OCI-LY7 (cell line): ENCODE results near the gene CD6.

ENCODE experiments used
- EZH2phosphoT487 ChIP-seq: fragments of 200-600 bp; sonication (generic); IDR thresholded peaks from 2 replicates; pipeline ENCODE4 v1.6.1; 2018; ENCODE audit warnings: low read depth, borderline replicate concordance, mild to moderate bottlenecking, mixed run types, antibody characterized with exemption, low read length, moderate library complexity, mixed read lengths
- TF ChIP-seq, protein P1 (sequence below): fragments of 200-600 bp; sonication (generic); conservative IDR thresholded peaks from 2 replicates; pipeline ENCODE4 v1.5.1; 2014; ENCODE audit warnings: mild to moderate bottlenecking, antibody characterized with exemption, low read length, moderate library complexity, mixed read lengths

DNA sequence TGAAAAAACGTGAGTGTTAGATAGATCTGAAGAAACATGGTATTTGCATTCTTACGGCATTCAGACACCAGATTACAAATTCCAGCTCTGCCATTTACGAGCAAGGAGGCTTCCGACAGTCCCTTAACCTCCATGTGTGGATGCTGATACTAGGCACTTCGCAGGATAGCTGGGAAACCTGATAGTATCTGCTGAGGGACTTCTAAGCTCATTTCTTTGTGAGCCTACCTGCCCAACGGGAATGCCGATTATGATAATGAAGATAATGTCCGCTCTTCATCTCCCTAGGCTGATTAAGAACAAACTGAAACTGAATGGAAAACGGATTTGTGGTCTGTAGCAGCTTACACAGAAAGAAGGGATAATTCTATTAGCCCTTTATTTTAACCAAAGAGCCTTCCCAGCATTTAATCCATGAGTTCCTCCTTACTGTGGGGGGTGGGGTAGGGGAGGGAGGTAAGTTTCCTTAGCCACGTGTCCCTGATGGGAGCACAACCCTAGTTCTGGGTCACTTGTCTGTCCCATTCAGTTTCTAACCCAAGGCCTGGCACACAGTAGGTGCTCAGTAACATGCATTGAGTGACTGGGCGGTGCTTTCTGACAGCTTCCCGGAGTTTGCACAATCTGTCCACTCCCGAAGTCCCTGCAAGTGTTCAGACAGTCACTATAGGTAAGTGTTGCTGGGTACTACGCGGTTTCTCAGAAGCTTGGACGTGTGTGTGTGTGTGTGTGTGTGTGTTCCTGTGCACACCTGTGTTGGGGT, 39.2 kb downstream of the CD6 start:
- TF ChIP-seq, protein P1, sequence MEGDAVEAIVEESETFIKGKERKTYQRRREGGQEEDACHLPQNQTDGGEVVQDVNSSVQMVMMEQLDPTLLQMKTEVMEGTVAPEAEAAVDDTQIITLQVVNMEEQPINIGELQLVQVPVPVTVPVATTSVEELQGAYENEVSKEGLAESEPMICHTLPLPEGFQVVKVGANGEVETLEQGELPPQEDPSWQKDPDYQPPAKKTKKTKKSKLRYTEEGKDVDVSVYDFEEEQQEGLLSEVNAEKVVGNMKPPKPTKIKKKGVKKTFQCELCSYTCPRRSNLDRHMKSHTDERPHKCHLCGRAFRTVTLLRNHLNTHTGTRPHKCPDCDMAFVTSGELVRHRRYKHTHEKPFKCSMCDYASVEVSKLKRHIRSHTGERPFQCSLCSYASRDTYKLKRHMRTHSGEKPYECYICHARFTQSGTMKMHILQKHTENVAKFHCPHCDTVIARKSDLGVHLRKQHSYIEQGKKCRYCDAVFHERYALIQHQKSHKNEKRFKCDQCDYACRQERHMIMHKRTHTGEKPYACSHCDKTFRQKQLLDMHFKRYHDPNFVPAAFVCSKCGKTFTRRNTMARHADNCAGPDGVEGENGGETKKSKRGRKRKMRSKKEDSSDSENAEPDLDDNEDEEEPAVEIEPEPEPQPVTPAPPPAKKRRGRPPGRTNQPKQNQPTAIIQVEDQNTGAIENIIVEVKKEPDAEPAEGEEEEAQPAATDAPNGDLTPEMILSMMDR = no peak
- no peak for TF ChIP-seq EZH2phosphoT487
